IPS-18c (cell line): ENCODE results near the gene EFS.

ENCODE experiments used
- H3K4me3 ChIP-seq: 2 replicates; pipeline ENCODE4 v1.7.0; 2013; ENCODE audit warnings: low read depth, mild to moderate bottlenecking, low read length, moderate library complexity; ENCODE audit not compliant: insufficient read depth
- H3K9me3 ChIP-seq: one replicate; pipeline ENCODE4 v1.6.1; 2013; ENCODE audit warnings: mild to moderate bottlenecking, low read length, moderate library complexity; ENCODE audit not compliant: control insufficient read depth, insufficient read depth

The EFS gene

GRCh38 chr14:23384364-23385080 lies 19.6 kb upstream of the EFS start:
- no peak overlapping the region for H3K4me3 ChIP-seq

GRCh38 chr14:23382731-23383440 lies 17.9 kb upstream of the EFS start:
- H3K4me3 ChIP-seq: no peak overlapping the region
- H3K9me3 ChIP-seq: no peaks in the 10 kb centered on the region

More at GRCh38 chr14:23384364-23385080, 19.6 kb upstream of the EFS start:
- no peaks in the 10 kb centered on the region for H3K9me3 ChIP-seq

DNA sequence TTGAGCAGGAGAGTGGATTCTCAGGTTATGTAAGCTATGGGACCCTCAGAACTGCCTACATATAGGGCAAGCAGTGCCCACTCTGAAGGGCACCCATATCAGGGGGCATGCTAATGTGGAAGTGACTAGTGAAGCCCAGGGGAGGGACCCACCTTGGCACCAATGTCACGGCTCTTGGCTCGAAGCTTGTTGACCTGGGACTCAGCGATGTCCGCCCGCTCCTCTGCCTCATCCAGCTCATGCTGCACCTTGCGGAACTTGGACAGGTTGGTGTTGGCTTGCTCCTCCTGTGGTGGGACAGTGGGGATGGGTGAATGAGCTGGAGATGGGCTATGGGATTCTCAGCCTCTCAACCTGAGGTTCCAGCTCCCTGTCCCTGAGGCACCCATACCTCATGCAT lies 17.3 kb upstream of the EFS start:
- Histone ChIP-seq H3K4me3 (no peak overlapping the region), H3K9me3 (no peaks in the 10 kb centered on the region)

- H3K4me3 ChIP-seq: no peak overlapping the region
- H3K9me3 ChIP-seq: no peaks in the 10 kb centered on the region
Measured at GRCh38 chr14:23381871-23382270, 16.9 kb upstream of the EFS start.

GRCh38 chr14:23380976-23381375 lies 16.0 kb upstream of the EFS start:
- Histone ChIP-seq H3K4me3 (no peak overlapping the region), H3K9me3 (no peaks in the 10 kb centered on the region)

DNA sequence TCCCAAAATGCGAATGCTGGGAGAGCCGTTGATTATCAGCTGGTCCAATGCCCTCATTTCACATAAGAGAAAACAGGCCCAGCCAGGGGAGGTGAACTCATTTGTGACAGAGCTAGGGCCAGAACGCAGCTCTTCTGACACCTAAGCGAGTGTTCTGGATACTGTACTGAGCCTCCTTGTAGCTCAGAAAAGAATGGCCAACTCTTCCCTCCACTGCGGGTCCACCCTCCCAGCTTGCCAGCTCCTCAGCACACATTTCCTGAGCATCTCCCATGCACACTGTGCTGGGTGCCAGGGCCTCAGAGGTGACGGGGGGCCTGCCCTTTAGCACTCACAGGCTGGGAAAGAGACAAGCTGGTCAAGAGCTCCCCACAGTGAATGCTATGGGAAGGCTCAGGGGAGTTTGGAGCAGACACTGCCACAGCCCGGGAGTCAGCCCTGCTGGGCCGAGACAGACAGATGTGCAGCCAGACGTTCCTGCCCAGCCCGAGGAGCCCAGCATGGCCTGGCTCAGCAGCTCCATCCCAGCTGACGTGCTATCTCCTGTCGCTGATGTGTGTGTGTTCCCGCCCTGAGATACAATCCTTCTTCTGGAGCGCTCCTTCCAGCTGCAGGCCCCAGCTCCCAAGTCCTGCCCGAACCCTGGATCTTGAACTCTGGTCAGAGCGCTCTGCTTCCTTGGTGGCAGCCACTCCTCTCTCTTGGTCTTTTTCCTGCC lies 15.4 kb upstream of the EFS start:
- no peaks in the 10 kb centered on the region for H3K9me3 ChIP-seq
- H3K4me3 ChIP-seq: no peak overlapping the region

GRCh38 chr14:23379366-23380196 lies 14.6 kb upstream of the EFS start:
- Histone ChIP-seq H3K9me3 (no peaks in the 10 kb centered on the region), H3K4me3 (no peak overlapping the region)

GRCh38 chr14:23378612-23379220 lies 13.7 kb upstream of the EFS start:
- H3K4me3 ChIP-seq: no peak overlapping the region
- H3K9me3 ChIP-seq: no peaks in the 10 kb centered on the region

DNA sequence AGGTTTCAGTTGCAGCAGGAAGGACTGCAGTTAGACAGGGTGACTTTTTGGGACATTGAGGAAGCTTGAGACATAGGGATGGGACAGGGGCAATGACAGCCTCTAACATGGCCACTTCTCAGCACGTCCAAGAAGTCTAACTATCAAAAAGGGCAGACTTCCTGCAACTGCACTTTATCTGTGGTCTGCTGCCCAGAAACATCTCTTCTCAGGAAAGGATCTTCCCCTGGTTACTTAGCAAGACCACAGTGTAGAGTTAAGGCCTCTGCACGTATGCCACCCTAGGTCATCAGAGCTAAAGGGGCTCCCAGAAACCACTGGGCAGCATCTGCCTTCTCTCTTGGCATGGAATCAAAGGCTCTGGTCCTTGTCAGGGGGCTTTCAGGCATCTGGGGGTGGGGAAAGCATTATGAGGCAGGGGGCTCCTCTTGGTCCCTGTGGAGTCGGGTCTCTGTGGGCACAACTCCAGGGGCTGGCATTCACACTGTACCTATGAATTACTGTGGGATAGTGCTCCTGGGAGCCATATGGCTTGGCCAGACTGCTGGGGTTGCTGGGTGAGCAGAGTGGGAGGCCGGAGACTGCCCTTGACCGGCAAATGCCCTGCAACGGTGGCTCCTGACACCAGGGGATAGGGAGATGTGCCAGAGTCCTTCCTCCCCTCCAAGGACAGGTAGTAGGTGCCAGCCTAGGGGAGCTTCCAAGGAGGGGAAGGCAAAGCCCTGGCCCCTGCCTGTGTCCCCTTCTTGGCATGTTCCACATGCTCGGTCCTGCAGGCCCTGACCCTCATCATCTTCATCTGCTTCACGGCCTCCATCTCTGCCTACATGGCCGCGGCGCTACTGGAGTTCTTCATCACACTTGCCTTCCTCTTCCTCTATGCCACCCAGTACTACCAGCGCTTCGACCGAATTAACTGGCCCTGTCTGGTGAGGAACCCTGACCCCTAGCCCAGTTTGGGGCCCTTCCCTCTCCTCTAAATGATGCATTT lies 12.9 kb upstream of the EFS start:
- Histone ChIP-seq H3K9me3 (no peaks in the 10 kb centered on the region), H3K4me3 (no peak overlapping the region)

DNA sequence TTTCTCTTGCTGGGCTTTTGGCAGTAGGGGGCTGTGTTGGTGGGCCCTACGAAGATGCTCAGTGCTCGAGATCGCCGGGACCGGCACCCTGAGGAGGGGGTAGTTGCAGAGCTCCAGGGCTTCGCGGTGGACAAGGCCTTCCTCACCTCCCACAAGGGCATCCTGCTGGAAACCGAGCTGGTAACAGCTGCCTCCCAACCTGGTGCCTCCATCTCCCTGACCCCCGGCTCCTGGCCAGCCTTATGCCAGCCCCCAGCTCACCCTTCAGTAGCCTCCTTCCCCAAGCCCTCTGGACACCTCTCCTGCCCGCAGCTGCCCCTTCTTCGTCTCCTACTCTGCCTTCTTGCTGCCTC lies 12.2 kb upstream of the EFS start:
- H3K4me3 ChIP-seq: no peak overlapping the region

DNA sequence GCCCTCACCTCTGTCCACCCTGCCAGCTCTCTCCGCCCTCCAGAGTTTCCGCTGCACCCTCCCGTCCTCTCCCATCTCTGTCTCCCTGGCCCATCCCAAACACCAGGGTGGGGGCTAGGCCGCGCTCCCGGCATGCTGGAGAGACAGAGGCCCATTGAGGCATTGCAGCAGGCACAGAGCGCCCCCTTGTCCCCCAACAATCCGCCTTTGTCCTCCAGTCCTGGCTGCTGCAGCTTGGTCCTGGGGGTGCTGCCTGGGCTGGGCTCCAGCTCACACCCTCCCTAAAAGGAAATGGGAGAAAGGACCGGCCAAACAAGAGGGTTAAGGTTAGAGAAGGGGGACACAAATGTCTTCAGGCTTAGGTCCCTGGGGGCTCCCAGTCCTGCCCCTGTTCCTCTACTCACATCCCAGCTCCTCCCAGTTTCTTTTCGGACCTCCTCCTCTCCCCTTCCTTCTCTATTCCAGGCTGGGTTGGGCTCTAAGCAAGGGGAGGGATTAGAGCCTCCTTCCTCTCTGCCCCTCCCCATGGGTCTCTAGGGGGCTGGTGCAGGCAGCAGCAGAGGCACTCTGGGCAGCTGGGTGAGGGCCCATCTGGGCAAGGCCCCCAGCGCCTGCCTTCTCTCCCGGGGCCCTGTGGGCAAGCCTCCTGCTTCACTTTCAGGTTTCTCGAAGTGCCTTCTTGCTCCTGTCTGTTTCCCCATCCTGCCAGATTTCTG lies 11.7 kb upstream of the EFS start, which contains the start of gene CMTM5:
Gene CMTM5, plus strand, starts transcription at position 565 of the 716 bp plus-strand sequence. CDS start 206 bp downstream, outside the sequence.
- H3K9me3 ChIP-seq: no peaks in the 10 kb centered on the region
- no peak within 1 kb of the TSS; the same call in 1 of the 2 replicates for H3K4me3 ChIP-seq

More for the DNA sequence above, 12.2 kb upstream of the EFS start:
- H3K9me3 ChIP-seq: no peaks in the 10 kb centered on the region

DNA sequence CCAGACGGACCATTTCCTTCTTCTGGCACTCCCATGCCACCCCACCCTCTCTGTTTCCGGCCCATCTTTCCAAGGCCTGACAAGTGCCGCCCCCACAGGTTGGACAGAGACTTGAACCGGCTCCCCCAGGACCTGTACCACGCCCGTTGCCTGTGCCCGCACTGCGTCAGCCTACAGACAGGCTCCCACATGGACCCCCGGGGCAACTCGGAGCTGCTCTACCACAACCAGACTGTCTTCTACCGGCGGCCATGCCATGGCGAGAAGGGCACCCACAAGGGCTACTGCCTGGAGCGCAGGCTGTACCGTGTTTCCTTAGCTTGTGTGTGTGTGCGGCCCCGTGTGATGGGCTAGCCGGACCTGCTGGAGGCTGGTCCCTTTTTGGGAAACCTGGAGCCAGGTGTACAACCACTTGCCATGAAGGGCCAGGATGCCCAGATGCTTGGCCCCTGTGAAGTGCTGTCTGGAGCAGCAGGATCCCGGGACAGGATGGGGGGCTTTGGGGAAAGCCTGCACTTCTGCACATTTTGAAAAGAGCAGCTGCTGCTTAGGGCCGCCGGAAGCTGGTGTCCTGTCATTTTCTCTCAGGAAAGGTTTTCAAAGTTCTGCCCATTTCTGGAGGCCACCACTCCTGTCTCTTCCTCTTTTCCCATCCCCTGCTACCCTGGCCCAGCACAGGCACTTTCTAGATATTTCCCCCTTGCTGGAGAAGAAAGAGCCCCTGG lies 10.7 kb upstream of the EFS start:
- Histone ChIP-seq H3K9me3 (no peaks in the 10 kb centered on the region), H3K4me3 (no peak overlapping the region)

- H3K9me3 ChIP-seq: no peaks in the 10 kb centered on the region
- H3K4me3 ChIP-seq: no peak overlapping the region
Measured at GRCh38 chr14:23373041-23373440, 8.1 kb upstream of the EFS start.

DNA sequence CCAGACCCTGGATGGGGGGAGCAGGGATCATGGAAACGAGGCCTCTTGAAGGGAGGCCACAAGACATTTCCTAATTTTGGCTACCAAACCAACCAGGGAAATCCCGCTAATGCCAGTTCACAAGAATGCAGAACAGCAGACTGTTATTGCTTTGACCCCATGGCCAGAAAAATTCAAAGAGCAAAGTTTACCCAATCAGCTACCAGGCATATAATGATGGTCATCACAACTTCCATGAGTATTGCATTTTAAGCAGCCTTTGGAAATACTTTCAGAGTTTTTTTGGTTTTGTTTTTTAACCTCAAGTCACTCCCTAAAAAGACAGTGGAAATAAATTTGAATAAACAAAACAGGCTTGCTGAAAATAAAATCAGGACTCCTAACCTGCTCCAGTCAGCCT lies 7.5 kb upstream of the EFS start, which contains the start of gene IL25:
Gene IL25, plus strand, starts transcription at position 301 of the 400 bp plus-strand sequence.
- H3K4me3 ChIP-seq: no peak within 1 kb of the TSS
- no peaks in the 10 kb centered on the region for H3K9me3 ChIP-seq

GRCh38 chr14:23371865-23372264 lies 6.9 kb upstream of the EFS start:
- Histone ChIP-seq H3K4me3 (no peak overlapping the region), H3K9me3 (no peaks in the 10 kb centered on the region)
